HEK293 (cell line): ENCODE results near the gene PLEKHG5.

Source experiments
- EGR2 ChIP-seq: fragments of 450-650 bp; formaldehyde crosslinking; IDR thresholded peaks from 2 replicates; pipeline ENCODE4 v1.5.1; 2016; ENCODE audit warnings: low read depth, missing biosample characterization, missing genetic modification characterization
- GLIS1 ChIP-seq: fragments of 450-650 bp; formaldehyde crosslinking; IDR thresholded peaks from 2 replicates; pipeline ENCODE4 v1.5.1; 2016; ENCODE audit warnings: missing biosample characterization, missing genetic modification characterization
- HOXD13 ChIP-seq: sonication (generic); formaldehyde crosslinking; IDR thresholded peaks from 2 replicates; pipeline ENCODE4 v1.8.0; 2022; ENCODE audit warnings: missing genetic modification reagents, borderline replicate concordance
- KLF1 ChIP-seq: fragments of 450-650 bp; formaldehyde crosslinking; IDR thresholded peaks from 2 replicates; pipeline ENCODE4 v1.5.1; 2016; ENCODE audit warnings: missing biosample characterization, missing genetic modification characterization
- KLF16 ChIP-seq: fragments of 450-650 bp; formaldehyde crosslinking; IDR thresholded peaks from 2 replicates; pipeline ENCODE4 v1.5.1; 2017; ENCODE audit warnings: missing biosample characterization, missing genetic modification characterization
- OSR2 ChIP-seq: fragments of 450-650 bp; formaldehyde crosslinking; IDR thresholded peaks from 2 replicates; pipeline ENCODE4 v1.5.1; 2016; ENCODE audit warnings: missing biosample characterization, missing genetic modification characterization
- TSHZ1 ChIP-seq: fragments of 450-650 bp; formaldehyde crosslinking; IDR thresholded peaks from 2 replicates; pipeline ENCODE4 v1.5.1; 2016; ENCODE audit warnings: missing biosample characterization, missing genetic modification characterization, borderline replicate concordance
- ZBTB48 ChIP-seq: fragments of 450-650 bp; formaldehyde crosslinking; IDR thresholded peaks from 2 replicates; pipeline ENCODE4 v1.5.1; 2016; ENCODE audit warnings: missing biosample characterization, missing genetic modification characterization
- ZBTB7A ChIP-seq: fragments of 450-650 bp; formaldehyde crosslinking; IDR thresholded peaks from 2 replicates; pipeline ENCODE4 v1.5.1; 2016; ENCODE audit warnings: low read depth, missing biosample characterization, missing genetic modification characterization
- ZFP3 ChIP-seq: fragments of 450-650 bp; formaldehyde crosslinking; IDR thresholded peaks from 2 replicates; pipeline ENCODE4 v1.5.1; 2016; ENCODE audit warnings: low read depth, missing biosample characterization, missing genetic modification characterization
- ZFP37 ChIP-seq: fragments of 450-650 bp; formaldehyde crosslinking; IDR thresholded peaks from 2 replicates; pipeline ENCODE4 v1.5.1; 2016; ENCODE audit warnings: missing biosample characterization, missing genetic modification characterization
- ZNF112 ChIP-seq: fragments of 450-650 bp; formaldehyde crosslinking; IDR thresholded peaks from 2 replicates; pipeline ENCODE4 v1.5.0; 2017; ENCODE audit warnings: missing biosample characterization, missing genetic modification characterization
- ZNF140 ChIP-seq: fragments of 450-650 bp; formaldehyde crosslinking; IDR thresholded peaks from 2 replicates; pipeline ENCODE4 v1.5.1; 2016; ENCODE audit warnings: missing biosample characterization, missing genetic modification characterization
- ZNF155 ChIP-seq: fragments of 450-650 bp; formaldehyde crosslinking; IDR thresholded peaks from 2 replicates; pipeline ENCODE4 v1.5.1; 2016; ENCODE audit warnings: missing biosample characterization, missing genetic modification characterization
- ZNF19 ChIP-seq: fragments of 450-650 bp; formaldehyde crosslinking; IDR thresholded peaks from 2 replicates; pipeline ENCODE4; 2016; ENCODE audit warnings: missing biosample characterization, missing genetic modification characterization, low read depth
- ZNF2 ChIP-seq: fragments of 450-650 bp; formaldehyde crosslinking; IDR thresholded peaks from 2 replicates; pipeline ENCODE4 v1.5.1; 2016; ENCODE audit warnings: missing biosample characterization, missing genetic modification characterization
- ZNF223 ChIP-seq: fragments of 450-650 bp; formaldehyde crosslinking; IDR thresholded peaks from 2 replicates; pipeline ENCODE4 v1.5.1; 2016; ENCODE audit warnings: missing biosample characterization, missing genetic modification characterization
- ZNF341 ChIP-seq: fragments of 450-650 bp; formaldehyde crosslinking; IDR thresholded peaks from 2 replicates; pipeline ENCODE4; 2016; ENCODE audit warnings: low read depth, missing biosample characterization, missing genetic modification characterization
- ZNF350 ChIP-seq: fragments of 450-650 bp; formaldehyde crosslinking; IDR thresholded peaks from 2 replicates; pipeline ENCODE4 v1.5.0; 2017; ENCODE audit warnings: missing biosample characterization, mild to moderate bottlenecking, missing genetic modification characterization
- ZNF404 ChIP-seq: fragments of 450-650 bp; formaldehyde crosslinking; IDR thresholded peaks from 2 replicates; pipeline ENCODE4 v1.5.1; 2017; ENCODE audit warnings: missing biosample characterization, missing genetic modification characterization
- ZNF433 ChIP-seq: fragments of 450-650 bp; formaldehyde crosslinking; IDR thresholded peaks from 2 replicates; pipeline ENCODE4 v1.5.1; 2016; ENCODE audit warnings: missing biosample characterization, missing genetic modification characterization, low read depth
- ZNF449 ChIP-seq: fragments of 450-650 bp; formaldehyde crosslinking; IDR thresholded peaks from 2 replicates; pipeline ENCODE4 v1.5.1; 2017; ENCODE audit warnings: missing biosample characterization, mild to moderate bottlenecking, missing genetic modification characterization, moderate library complexity
- ZNF561 ChIP-seq: fragments of 450-650 bp; IDR thresholded peaks from 2 replicates; pipeline ENCODE4 v1.5.1; 2018; ENCODE audit warnings: missing biosample characterization, missing genetic modification characterization, borderline replicate concordance
- ZNF621 ChIP-seq: fragments of 450-650 bp; formaldehyde crosslinking; IDR thresholded peaks from 2 replicates; pipeline ENCODE4 v1.5.1; 2017; ENCODE audit warnings: missing biosample characterization, missing genetic modification characterization
- ZNF658 ChIP-seq: fragments of 450-650 bp; formaldehyde crosslinking; IDR thresholded peaks from 2 replicates; pipeline ENCODE4; 2016; ENCODE audit warnings: missing biosample characterization, missing genetic modification characterization
- ZNF785 ChIP-seq: fragments of 450-650 bp; formaldehyde crosslinking; IDR thresholded peaks from 2 replicates; pipeline ENCODE4 v1.5.1; 2016; ENCODE audit warnings: missing biosample characterization, missing genetic modification characterization
- ZNF830 ChIP-seq: fragments of 450-650 bp; IDR thresholded peaks from 2 replicates; pipeline ENCODE4 v1.5.0; 2018; ENCODE audit warnings: missing biosample characterization, missing genetic modification characterization, low read depth, mild to moderate bottlenecking, moderate library complexity
- ZSCAN16 ChIP-seq: fragments of 450-650 bp; formaldehyde crosslinking; IDR thresholded peaks from 2 replicates; pipeline ENCODE4 v1.5.1; 2016; ENCODE audit warnings: missing biosample characterization, missing genetic modification characterization

The PLEKHG5 gene

GRCh38 chr1:6489799-6490180 lies 1.7 kb downstream of the PLEKHG5 start (continued):
- TF ChIP-seq ZNF140 (tag by site-specific recombination) (no peak), ZNF223 (tag by site-specific recombination) (no peak), ZSCAN16 (tag by site-specific recombination) (no peak), ZNF350 (tag by site-specific recombination) (no peak), OSR2 (no peak), ZNF404 (tag by site-specific recombination) (no peak), EGR2 (tag by site-specific recombination) (no peak), ZNF785 (tag by site-specific recombination) (no peak), KLF16 (tag by site-specific recombination) (no peak), ZNF433 (tag by site-specific recombination) (no peak), ZNF19 (tag by site-specific recombination) (no peak), ZNF621 (tag by site-specific recombination) (no peak), HOXD13 (CRISPR knock-in tag) (no peak), ZNF449 (tag by site-specific recombination) (no peak), ZNF830 (no peak), ZNF112 (tag by site-specific recombination) (no peak), GLIS1 (tag by site-specific recombination) (peak; percentile 19), KLF1 (tag by site-specific recombination) (no peak), ZBTB7A (tag by site-specific recombination) (0 out of 2 replicates have a peak, but pooled peaks have one; percentile 15), ZBTB48 (tag by site-specific recombination) (peak; percentile 55; the same call in 1 of the 2 replicates), ZFP3 (tag by site-specific recombination) (no peak), ZNF341 (tag by site-specific recombination) (no peak), ZNF2 (no peak), TSHZ1 (no peak), ZFP37 (tag by site-specific recombination) (no peak), ZNF155 (tag by site-specific recombination) (no peak), ZNF561 (tag by site-specific recombination) (peak; percentile 46; the same call in 1 of the 2 replicates), ZNF658 (tag by site-specific recombination) (no peak)
